Measurements from ENCODE around the gene CDC26.

DNA sequence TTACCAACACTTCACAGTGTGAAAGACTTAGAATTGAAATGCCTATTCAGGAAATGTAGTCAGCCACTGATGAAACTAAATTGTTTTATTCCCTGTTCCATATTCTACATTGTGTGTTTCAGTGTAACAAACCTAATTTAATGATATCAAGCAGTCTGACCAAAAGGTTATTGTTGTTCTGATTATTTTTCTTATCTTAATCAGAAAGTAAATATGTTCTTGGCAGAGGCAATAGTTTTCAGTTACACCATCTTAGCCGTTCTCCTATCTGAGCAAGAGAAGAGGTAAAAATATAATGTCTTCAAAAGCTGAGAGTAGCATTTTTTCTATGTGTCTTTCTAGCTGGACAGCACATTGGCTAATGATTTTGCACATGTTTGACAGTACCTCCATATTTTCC lies 17.1 kb downstream of the CDC26 start:
- TF ChIP-seq, protein P1, sequence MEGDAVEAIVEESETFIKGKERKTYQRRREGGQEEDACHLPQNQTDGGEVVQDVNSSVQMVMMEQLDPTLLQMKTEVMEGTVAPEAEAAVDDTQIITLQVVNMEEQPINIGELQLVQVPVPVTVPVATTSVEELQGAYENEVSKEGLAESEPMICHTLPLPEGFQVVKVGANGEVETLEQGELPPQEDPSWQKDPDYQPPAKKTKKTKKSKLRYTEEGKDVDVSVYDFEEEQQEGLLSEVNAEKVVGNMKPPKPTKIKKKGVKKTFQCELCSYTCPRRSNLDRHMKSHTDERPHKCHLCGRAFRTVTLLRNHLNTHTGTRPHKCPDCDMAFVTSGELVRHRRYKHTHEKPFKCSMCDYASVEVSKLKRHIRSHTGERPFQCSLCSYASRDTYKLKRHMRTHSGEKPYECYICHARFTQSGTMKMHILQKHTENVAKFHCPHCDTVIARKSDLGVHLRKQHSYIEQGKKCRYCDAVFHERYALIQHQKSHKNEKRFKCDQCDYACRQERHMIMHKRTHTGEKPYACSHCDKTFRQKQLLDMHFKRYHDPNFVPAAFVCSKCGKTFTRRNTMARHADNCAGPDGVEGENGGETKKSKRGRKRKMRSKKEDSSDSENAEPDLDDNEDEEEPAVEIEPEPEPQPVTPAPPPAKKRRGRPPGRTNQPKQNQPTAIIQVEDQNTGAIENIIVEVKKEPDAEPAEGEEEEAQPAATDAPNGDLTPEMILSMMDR (IDR thresholded peaks at IDR 0.05; ENCODE audit: poor library complexity, severe bottlenecking) = no peak
- TF ChIP-seq POLR2AphosphoS5 (IDR thresholded peaks at IDR 0.05) = no peak

Measured in neural cell (in vitro differentiated cells).